NCI-H345 (cell line): ENCODE measurements around the gene FETUB.
"Not testable (repeated sequence)": the region's sequence is repeated elsewhere in the genome, so short reads cannot be mapped to it uniquely, and the experiment has no call there.

Source experiments
- DNase-seq: peaks from one replicate; lab custom pipeline; 2025; lab: John Stamatoyannopoulos, UW

Gene FETUB

GRCh38 chr3:186678604-186679003 is 38.4 kb downstream of the FETUB start:
- no peak for DNase-seq

- DNase-seq, result no peak
These were observed 39.0 kb downstream of the FETUB start for GRCh38 chr3:186679151-186679550.

DNA sequence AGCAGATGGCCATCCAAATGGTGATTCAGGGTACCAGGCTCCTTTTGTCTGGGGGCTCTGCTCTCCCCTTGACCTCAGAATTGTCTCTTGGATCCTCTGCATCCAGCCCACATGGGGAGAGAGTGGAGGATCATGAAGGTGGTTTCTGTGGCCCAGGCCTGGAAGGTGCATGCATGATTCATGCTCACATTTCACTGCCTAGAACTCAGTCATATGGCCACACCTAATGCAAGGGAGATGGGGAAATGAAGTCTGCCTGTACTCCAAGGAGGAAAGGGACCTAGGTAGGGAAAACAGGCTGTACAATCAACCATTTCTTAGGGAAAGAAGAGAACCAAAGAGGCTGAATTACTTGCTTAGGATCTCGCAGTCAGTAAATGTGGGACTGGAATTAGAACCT is 40.7 kb downstream of the FETUB start:
- DNase-seq, result no peak

DNA sequence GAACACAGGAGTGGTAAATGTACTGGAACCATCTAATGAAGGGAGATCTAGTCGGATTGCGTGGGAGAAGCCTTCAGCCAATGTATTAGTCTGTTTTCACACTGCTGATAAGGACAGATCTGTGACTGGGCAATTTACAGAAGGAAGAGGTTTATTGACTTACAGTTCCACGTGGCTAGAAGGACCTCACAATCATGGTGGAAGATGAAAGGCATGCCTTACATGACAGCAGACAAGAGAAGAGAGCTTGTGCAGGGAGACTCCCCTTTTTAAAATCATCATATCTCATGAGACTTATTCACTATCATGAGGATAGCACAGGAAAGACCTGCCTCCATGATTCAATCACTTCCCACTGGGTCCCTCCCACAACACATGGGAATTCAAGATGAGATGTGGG is 42.6 kb downstream of the FETUB start:
- DNase-seq, result no peak

DNA sequence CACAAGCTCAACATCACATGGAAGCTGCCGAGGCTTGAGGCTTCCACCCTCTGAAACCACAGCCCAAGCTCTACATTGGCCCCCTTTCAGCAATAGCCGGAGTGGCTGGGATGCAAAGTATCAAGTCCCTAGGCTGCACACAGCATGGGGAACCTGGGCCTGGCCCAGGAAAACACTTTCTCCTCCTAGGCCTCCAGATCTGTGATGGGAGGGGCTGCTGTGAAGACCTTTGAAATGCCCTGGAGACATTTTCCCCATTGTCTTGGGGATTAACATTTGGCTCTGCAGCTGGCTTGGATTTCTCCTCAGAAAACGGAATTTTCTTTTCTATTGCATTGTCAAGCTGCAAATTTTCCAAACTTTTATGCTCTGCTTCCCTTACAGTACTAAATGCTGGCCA is 43.8 kb downstream of the FETUB start:
- no peak for DNase-seq

DNA sequence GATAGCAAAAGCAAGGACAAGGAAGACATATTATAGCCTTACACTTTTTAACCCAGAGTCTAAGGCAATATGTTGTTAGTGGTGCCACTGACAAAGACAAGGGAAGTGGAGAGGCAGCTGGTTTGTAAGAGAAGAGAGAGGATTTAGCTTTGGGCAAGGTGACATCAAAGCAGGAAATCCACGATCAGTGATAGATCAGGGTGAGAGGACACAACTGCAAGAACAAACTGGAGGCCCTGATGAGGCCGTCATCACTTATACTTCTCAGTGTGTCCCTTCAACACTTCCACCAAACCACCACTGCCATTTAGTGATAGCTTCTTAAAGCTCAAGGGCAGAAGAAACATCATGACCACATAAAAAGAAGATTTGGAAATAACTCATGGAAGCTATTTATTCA is 46.3 kb downstream of the FETUB start:
- DNase-seq, result not testable (repeated sequence)

DNA sequence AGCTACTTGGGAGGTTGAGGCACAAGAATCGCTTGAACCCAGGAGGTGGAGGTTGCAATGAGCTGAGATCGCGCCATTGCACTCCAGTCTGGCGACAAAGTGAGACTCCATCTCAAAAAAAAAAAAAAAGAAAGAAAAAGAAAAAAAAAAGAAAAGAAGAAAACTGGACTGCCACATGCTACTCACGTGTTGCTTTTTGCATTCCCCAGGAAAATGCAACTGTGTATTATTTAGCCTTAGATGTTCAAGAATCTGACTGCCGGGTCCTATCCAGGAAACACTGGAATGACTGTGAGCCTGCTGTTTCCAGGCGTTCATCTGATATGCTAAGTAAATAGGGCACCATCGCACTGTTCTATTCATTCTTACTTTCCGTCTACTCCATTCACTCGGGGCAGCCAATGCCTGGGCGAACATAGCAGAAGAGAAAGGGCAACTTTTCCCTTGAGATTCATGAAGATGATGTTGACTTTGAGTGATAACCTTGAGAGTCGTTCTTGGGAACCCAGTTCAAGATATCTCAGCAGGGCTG is 47.0 kb downstream of the FETUB start:
- DNase-seq, result no peak

- not testable (repeated sequence) for DNase-seq
These were observed 50.1 kb downstream of the FETUB start for GRCh38 chr3:186690304-186690703.

- no peak for DNase-seq
These were observed 51.5 kb downstream of the FETUB start for GRCh38 chr3:186691676-186692075.

DNA sequence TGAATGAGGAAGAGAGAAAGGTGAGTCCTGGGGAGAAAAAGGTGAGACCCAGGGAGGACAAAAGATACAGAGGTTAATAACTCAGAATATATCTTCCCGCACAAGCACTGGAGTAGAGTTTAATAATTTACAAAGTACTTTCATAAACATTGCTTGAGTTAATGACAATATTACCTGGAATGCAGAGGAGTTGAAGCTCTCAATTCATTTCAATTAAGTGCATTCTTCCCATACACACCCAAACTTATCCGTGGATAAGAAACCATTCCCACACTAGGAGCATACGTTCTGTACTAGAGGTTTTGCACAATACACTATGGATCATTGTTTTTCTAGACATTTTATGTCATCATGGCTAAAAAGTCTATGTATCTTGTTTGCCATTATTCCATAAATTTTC is 53.6 kb downstream of the FETUB start:
- no peak for DNase-seq

DNA sequence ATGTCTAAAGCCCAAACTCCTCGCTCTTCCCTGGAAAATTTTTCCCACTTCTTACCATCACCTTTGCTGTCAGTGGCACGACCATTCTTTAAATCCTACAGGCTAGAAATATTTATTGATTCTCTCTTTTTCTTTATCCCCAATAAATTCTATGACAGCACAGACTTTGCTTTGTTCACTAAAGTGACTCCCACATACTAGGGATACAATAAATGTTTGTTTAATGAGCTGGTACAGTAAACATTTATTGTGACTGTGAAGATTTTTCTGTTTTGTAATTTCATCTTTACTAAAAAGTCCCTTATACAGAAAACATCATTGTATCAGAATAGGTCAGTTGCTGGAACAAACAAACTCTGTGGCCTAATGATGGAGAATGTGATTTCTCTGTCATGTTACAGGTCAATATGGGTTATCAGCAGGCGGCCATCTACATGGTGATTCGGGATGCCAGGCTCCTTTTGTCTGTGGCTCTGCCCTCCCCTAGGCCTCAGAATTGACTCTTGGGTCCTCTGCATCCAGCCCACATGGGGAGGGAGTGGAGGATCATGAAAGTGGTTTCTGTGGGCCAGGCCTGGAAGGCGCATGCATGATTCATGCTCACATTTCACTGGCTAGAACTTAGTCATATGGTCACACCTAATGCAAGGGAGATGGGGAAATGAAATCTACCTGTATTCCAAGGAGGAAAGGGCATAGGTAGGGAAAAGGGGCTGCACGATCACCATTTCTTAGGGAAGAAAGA is 54.3 kb downstream of the FETUB start:
- no peak for DNase-seq

DNA sequence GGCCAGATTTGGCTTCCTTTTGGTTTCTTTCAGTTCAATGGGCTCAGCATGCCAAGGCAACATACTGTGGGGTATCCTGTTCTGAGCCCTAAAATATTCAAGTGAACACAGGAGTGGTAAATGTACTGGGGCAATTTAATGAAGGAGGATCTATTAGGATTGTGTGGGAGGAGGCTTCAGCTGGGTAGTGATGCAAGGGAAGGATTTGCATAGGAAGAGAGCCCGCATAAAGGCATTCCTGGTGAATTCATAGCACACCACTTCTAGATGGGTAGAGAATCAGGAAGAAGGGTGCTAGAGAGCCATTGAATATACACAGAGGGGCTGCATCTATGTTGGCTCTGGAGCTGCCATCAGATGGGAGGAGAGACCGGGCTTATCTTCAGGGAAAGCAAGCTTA is 56.3 kb downstream of the FETUB start:
- DNase-seq, result no peak

DNA sequence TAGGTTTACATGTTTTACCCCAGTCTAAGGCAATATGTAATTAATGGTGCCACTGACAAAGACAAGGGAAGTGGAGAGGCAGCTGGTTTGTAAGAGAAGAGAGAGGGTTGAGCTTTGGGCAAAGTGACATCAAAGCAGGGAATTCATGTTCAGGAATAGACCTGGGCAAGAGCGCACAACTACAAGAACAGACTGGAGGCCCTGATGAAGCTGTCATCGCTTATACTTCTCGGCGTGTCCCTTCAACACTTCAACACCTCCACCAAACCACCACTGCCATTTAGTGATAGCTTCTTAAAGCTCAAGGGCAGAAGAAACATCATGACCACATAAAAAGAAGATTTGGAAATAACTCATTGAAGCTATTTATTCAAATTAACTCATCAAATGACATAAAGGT is 57.3 kb downstream of the FETUB start:
- no peak for DNase-seq

DNA sequence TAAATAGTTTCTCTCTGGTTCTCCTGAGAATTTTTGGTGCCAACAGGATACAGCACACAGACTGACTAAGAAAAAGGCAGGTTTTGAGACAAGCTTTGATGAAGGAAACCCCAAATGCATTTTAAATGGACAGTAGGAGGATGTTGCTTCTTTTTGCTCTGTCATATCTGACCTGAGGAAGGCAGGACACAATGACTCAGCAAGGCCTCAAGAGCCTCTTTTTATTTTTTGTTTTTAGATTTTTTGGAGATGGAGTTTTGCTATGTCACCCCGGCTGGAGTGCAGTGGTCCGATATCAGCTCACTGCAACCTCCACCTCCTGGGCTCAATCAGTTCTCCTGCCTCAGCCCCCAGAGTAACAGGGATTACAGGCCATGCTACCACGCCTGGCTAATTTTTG is 60.1 kb downstream of the FETUB start:
- no peak for DNase-seq

- not testable (repeated sequence) for DNase-seq
These were observed 62.3 kb downstream of the FETUB start for GRCh38 chr3:186702451-186702850.
